Vagina (tissue), 2 donors: ENCODE results near the gene GNG3.

Source experiments
- POLR2A ChIP-seq, 2 donors: fragments of 450-650 bp; IDR thresholded peaks; one replicate each; pipeline ENCODE4 v1.6.1; 2017; ENCODE audit warnings: antibody characterized with exemption in 2 of 2, mild to moderate bottlenecking in 2 of 2, moderate library complexity in 2 of 2
- POLR2AphosphoS5 ChIP-seq, 2 donors: sonication (generic); formaldehyde crosslinking; IDR thresholded peaks; one replicate each; pipeline ENCODE4 v1.9.0; 2017; ENCODE audit warnings: antibody characterized with exemption in 2 of 2, mild to moderate bottlenecking in 2 of 2, low read depth in 1 of 2; ENCODE audit not compliant: insufficient read depth in 1 of 2
- TF ChIP-seq, protein P1 (sequence below), 3 experiments: fragments of 450-650 bp in 2 of 3; fragments of 200-600 bp in 1 of 3; sonication (generic) in 1 of 3; IDR thresholded peaks; one replicate each; pipeline ENCODE4 v1.5.1; 2017 to 2019; ENCODE audit warnings: antibody characterized with exemption in 3 of 3, mild to moderate bottlenecking in 2 of 3, moderate library complexity in 2 of 3

DNA sequence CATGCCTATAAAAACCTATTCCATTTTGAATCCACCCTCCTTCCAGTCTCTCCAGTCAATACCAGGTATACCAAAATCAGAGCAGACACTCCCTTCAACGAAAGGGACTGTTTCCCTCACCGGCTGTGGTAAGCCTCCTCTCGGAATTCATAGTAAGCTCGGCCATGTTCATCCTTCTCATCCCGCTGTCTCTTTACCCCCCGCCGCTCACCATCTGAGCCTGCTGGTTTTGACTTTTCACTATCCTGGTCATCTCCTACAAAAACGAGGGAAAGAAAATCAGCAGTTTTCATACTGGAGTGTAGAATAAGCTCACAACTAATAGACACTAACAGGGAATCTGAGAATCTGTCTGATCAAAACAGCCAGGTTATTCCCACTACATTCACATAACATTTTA lies 16.7 kb downstream of the GNG3 start:
- TF ChIP-seq POLR2AphosphoS5 (IDR thresholded peaks at IDR 0.05; ENCODE audit: insufficient read depth in 1 of 2, low read depth in 1 of 2) = no peak
- TF ChIP-seq, protein P1, sequence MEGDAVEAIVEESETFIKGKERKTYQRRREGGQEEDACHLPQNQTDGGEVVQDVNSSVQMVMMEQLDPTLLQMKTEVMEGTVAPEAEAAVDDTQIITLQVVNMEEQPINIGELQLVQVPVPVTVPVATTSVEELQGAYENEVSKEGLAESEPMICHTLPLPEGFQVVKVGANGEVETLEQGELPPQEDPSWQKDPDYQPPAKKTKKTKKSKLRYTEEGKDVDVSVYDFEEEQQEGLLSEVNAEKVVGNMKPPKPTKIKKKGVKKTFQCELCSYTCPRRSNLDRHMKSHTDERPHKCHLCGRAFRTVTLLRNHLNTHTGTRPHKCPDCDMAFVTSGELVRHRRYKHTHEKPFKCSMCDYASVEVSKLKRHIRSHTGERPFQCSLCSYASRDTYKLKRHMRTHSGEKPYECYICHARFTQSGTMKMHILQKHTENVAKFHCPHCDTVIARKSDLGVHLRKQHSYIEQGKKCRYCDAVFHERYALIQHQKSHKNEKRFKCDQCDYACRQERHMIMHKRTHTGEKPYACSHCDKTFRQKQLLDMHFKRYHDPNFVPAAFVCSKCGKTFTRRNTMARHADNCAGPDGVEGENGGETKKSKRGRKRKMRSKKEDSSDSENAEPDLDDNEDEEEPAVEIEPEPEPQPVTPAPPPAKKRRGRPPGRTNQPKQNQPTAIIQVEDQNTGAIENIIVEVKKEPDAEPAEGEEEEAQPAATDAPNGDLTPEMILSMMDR (IDR thresholded peaks at IDR 0.05) = no peak
- TF ChIP-seq POLR2A (IDR thresholded peaks at IDR 0.05) = no peak
